Liver (tissue), 9 donors: ENCODE results near the gene DNAH8. TPM values are rescaled to one million over a fixed set of nuclear protein-coding genes. Genes with fewer than 3 reads are reported as not detected.

Source experiments
- DNase-seq: peaks from one replicate; pipeline ENCODE4 v3.0.0-alpha.2; 2017; ENCODE audit warnings: low spot score
- H3K27ac ChIP-seq, 2 donors: one replicate each; pipeline ENCODE4 v1.7.0; 2013; ENCODE audit warnings: inconsistent platforms in 2 of 2, low read length in 2 of 2, control low read depth in 1 of 2, low read depth in 1 of 2, mild to moderate bottlenecking in 1 of 2
- H3K27me3 ChIP-seq, 4 donors: one replicate each; pipeline versions ENCODE4 v1.6.1 to v1.7.0; 2013; ENCODE audit warnings: low read length in 3 of 4, inconsistent platforms in 1 of 4, mild to moderate bottlenecking in 1 of 4, moderate library complexity in 1 of 4; ENCODE audit not compliant: control insufficient read depth in 4 of 4, insufficient read depth in 4 of 4
- H3K36me3 ChIP-seq, 4 donors: one replicate each; pipeline versions ENCODE4 v1.6.1 to v1.7.0; 2013; ENCODE audit warnings: low read length in 3 of 4, mild to moderate bottlenecking in 3 of 4, low read depth in 1 of 4, moderate library complexity in 1 of 4; ENCODE audit not compliant: control insufficient read depth in 4 of 4, insufficient read depth in 3 of 4
- H3K4me1 ChIP-seq, 4 donors: one replicate each; pipeline versions ENCODE4 v1.6.1 to v1.7.0; 2013; ENCODE audit warnings: low read length in 3 of 4, mild to moderate bottlenecking in 3 of 4, moderate library complexity in 1 of 4; ENCODE audit not compliant: control insufficient read depth in 4 of 4, insufficient read depth in 4 of 4
- H3K4me3 ChIP-seq, 3 donors: one replicate each; pipeline versions ENCODE4 v1.6.1 to v1.7.0; 2013; ENCODE audit warnings: low read length in 3 of 3, control low read depth in 1 of 3, low read depth in 1 of 3, mild to moderate bottlenecking in 1 of 3
- H3K9ac ChIP-seq, 2 donors: one replicate each; pipeline ENCODE4 v1.7.0; 2013; ENCODE audit warnings: low read length in 2 of 2, mild to moderate bottlenecking in 2 of 2, moderate library complexity in 2 of 2, control low read depth in 1 of 2, low read depth in 1 of 2
- H3K9me3 ChIP-seq, 4 donors: one replicate each; pipeline versions ENCODE4 v1.6.1 to v1.7.0; 2013; ENCODE audit warnings: low read length in 3 of 4; ENCODE audit not compliant: control insufficient read depth in 4 of 4
- ATF3 ChIP-seq: IDR thresholded peaks from 2 replicates; pipeline ENCODE4 v1.6.1; 2016; ENCODE audit warnings: antibody characterized with exemption
- CTCF ChIP-seq: fragments of 150-350 bp; IDR thresholded peaks from 2 replicates; pipeline ENCODE4 v1.5.1; 2017; ENCODE audit warnings: improper control_type of control experiment, low read depth, low read length; ENCODE audit not compliant: missing input control
- EGR1 ChIP-seq, 2 donors: IDR thresholded peaks; 2 replicates each; pipeline ENCODE4 v1.6.1; 2016 to 2018; ENCODE audit warnings: antibody characterized with exemption in 2 of 2, low read depth in 2 of 2
- FOXA1 ChIP-seq: IDR thresholded peaks from 2 replicates; pipeline ENCODE4 v1.6.1; 2016; ENCODE audit warnings: antibody characterized with exemption
- FOXA2 ChIP-seq: IDR thresholded peaks from 2 replicates; pipeline ENCODE4 v1.6.1; 2016; ENCODE audit warnings: antibody characterized with exemption
- GABPA ChIP-seq, 2 donors: IDR thresholded peaks in 1 of 2; conservative IDR thresholded peaks in 1 of 2; 2 replicates each; pipeline ENCODE4 v1.6.1; 2016; ENCODE audit warnings: antibody characterized with exemption in 2 of 2, mild to moderate bottlenecking in 1 of 2, moderate library complexity in 1 of 2
- HNF4A ChIP-seq, 2 donors: conservative IDR thresholded peaks; 2 replicates each; pipeline ENCODE4 v1.6.1; 2016; ENCODE audit warnings: antibody characterized with exemption in 2 of 2, mild to moderate bottlenecking in 2 of 2
- HNF4G ChIP-seq: IDR thresholded peaks from 2 replicates; pipeline ENCODE4 v1.6.1; 2016; ENCODE audit warnings: antibody characterized with exemption
- JUND ChIP-seq, 2 donors: IDR thresholded peaks; 2 replicates each; pipeline ENCODE4 v1.6.1; 2016; ENCODE audit warnings: antibody characterized with exemption in 2 of 2
- MAX ChIP-seq: IDR thresholded peaks from 2 replicates; pipeline ENCODE4 v1.6.1; 2016; ENCODE audit warnings: antibody characterized with exemption
- NR2F2 ChIP-seq: IDR thresholded peaks from 2 replicates; pipeline ENCODE4 v1.6.1; 2016; ENCODE audit warnings: antibody characterized with exemption
- RAD21 ChIP-seq, 2 donors: IDR thresholded peaks; 2 replicates each; pipeline ENCODE4 v1.6.1; 2016; ENCODE audit warnings: antibody characterized with exemption in 2 of 2, mild to moderate bottlenecking in 2 of 2
- REST ChIP-seq: IDR thresholded peaks from 2 replicates; pipeline ENCODE4 v1.6.1; 2016; ENCODE audit warnings: antibody characterized with exemption, mild to moderate bottlenecking
- RXRA ChIP-seq, 2 donors: IDR thresholded peaks; 2 replicates each; pipeline ENCODE4 v1.6.1; 2017 to 2018; ENCODE audit warnings: antibody characterized with exemption in 2 of 2, mild to moderate bottlenecking in 1 of 2
- TAF1 ChIP-seq: conservative IDR thresholded peaks from 2 replicates; pipeline ENCODE4 v1.6.1; 2016; ENCODE audit warnings: antibody characterized with exemption, mild to moderate bottlenecking
- YY1 ChIP-seq: IDR thresholded peaks from 2 replicates; pipeline ENCODE4 v1.6.1; 2016; ENCODE audit warnings: antibody characterized with exemption, mild to moderate bottlenecking
- ZBTB33 ChIP-seq: IDR thresholded peaks from 2 replicates; pipeline ENCODE4 v1.6.1; 2016; ENCODE audit warnings: antibody characterized with exemption
- WGBS: extraction: QIAGEN DNeasy Blood & Tissue Kit; methylation state at CpG from one replicate; pipeline ENCODE4 v1.1.7; 2013; 5-methylcytosine and 5-hydroxymethylcytosine counted together
- polyA plus RNA-seq, 2 donors: library from polyadenylated mRNA; stranded (reverse) in 1 of 2; unstranded in 1 of 2; fragments of 200-250 nt in 1 of 2; fragments of >200 nt in 1 of 2; fragmentation: Nextera tagmentation in 1 of 2; extraction: Ambion mirVana in 1 of 2; gene quantifications; one replicate each; pipeline versions ENCODE4 v1.2.1 to v1.2.3, GENCODE V29; 2013 to 2015
- total RNA-seq, 2 donors: library from RNA; depleted of rRNA; stranded (reverse); fragments of >200 nt; gene quantifications; one replicate each; pipeline ENCODE4 v1.2.3, GENCODE V29; 2014
- donor health status: healthy.
- donor health status: healthy.
- donor health status: healthy.
- donor health status: healthy.
- donor health status: healthy.

DNAH8 gene
- total and polyA plus RNA-seq, 4 donors = under 0.01 to 0.05 TPM; not detected in 2

GRCh38 chr6:39074486-39074885, 359.4 kb downstream of the DNAH8 start:
- Histone ChIP-seq H3K9ac (no peak overlapping the region), H3K4me1 (no peaks in the 10 kb centered on the region), H3K27me3 (no peaks in the 10 kb centered on the region), H3K36me3 (no peaks in the 10 kb centered on the region), H3K4me3 (no peak overlapping the region), H3K27ac (no peak overlapping the region), H3K9me3 (no peaks in the 10 kb centered on the region)
- 81% methylated on average over 9 of the region's 9 CpGs for WGBS
- DNase-seq = no peak
- TF ChIP-seq YY1 (no peak), RAD21 (IDR thresholded peaks at IDR 0.05) (no peak), ATF3 (no peak), MAX (no peak), RXRA (IDR thresholded peaks at IDR 0.05) (no peak), EGR1 (IDR thresholded peaks at IDR 0.05; ENCODE audit: low read depth in 2 of 2) (no peak), JUND (IDR thresholded peaks at IDR 0.05) (no peak), TAF1 (no peak), REST (no peak), FOXA1 (no peak), HNF4G (no peak), FOXA2 (no peak), GABPA (IDR thresholded peaks at IDR 0.05 in 1 of 2, conservative IDR thresholded peaks at IDR 0.05 in 1 of 2) (no peak), HNF4A (conservative IDR thresholded peaks at IDR 0.05) (no peak), CTCF (no peak)

GRCh38 chr6:39075010-39075686, 360.0 kb downstream of the DNAH8 start:
- H3K4me1 ChIP-seq = no peaks in the 10 kb centered on the region
- no peak overlapping the region for H3K9ac ChIP-seq
- WGBS = 87% methylated on average over 12 of the region's 12 CpGs
- no peaks in the 10 kb centered on the region for H3K27me3 ChIP-seq
- H3K4me3 ChIP-seq = no peak overlapping the region
- no peaks in the 10 kb centered on the region for H3K36me3 ChIP-seq
- DNase-seq = no peak
- H3K27ac ChIP-seq = no peak overlapping the region
- H3K9me3 ChIP-seq = no peaks in the 10 kb centered on the region
- TF ChIP-seq RAD21 (IDR thresholded peaks at IDR 0.05) = no peak
- TF ChIP-seq TAF1 = no peak
- no peak for TF ChIP-seq HNF4G
- TF ChIP-seq EGR1 (IDR thresholded peaks at IDR 0.05; ENCODE audit: low read depth in 2 of 2) = no peak
- no peak for TF ChIP-seq YY1
- TF ChIP-seq REST = no peak
- TF ChIP-seq ATF3 = no peak
- no peak for TF ChIP-seq HNF4A (conservative IDR thresholded peaks at IDR 0.05)
- TF ChIP-seq JUND (IDR thresholded peaks at IDR 0.05) = no peak
- TF ChIP-seq ZBTB33 = no peak
- TF ChIP-seq NR2F2 = no peak
